Measurements from ENCODE around the gene ACACA. TPM values are rescaled to one million over a fixed set of nuclear protein-coding genes. Genes with fewer than 3 reads are reported as not detected.
"Not testable (repeated sequence)": the region's sequence is repeated elsewhere in the genome, so short reads cannot be mapped to it uniquely, and the experiment has no call there.

Gene ACACA
- total RNA-seq, 4 donors from 2014 or later, result 47.9 to 56.2 (median 51.4) TPM

DNA sequence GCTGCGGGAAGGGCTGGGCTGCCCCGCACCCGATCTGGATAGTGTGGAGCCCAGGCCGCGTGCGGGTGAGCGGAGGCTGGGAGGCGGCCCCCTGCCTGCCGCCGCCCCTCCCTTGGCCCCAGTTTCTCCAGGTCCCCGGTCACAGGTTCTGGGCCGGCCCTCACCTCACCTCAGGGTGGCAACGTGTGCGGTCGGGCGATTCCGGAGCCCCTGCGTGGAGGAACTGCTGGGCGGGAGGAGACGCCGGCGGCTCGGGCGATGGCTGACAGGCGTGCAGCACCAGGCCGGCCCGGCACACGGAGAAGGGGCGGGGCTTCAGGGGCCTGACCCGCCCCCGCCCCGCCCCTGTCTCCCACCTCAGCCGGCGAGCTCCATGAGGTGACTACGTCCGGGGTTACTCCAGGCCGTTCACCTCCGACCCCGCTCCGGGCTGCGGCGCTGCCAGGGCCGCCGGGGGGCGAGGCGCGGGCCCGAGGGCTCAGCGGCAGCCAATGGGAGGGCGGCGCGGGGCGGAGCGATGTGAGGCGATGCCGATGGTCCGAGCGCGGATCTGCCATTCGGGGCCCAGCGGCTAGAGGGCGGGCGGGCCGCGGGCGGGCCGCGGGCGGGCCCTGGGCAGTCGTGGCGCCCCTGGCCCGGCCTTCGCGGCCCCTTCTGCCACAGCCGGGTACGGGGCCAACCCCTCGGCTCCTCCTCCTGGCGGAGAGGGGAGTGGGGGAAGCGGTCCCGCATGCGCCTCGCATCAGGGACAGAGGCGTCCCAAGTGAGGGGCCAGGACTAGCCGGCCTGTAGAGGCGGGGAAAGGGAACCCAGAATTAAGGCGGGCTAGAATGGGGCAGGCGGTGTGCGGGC, 47.6 kb downstream of the ACACA start:
- no peaks in the 10 kb centered on the region for H3K36me3 ChIP-seq
- H3K27me3 ChIP-seq, result no peaks in the 10 kb centered on the region
- peaks cover 42% of the 10 kb centered on the region for H3K4me1 ChIP-seq
- peak overlapping the region; percentile 87 for H3K27ac ChIP-seq
- WGBS, result 0% methylated on average over 27 of the region's 88 CpGs
- DNase-seq (ENCODE audit: low spot score in 2 of 2), result peak; percentile 92 to 94
- H3K9me3 ChIP-seq, result no peaks in the 10 kb centered on the region
- H3K4me3 ChIP-seq, result peak overlapping the region; percentile 73
- TF ChIP-seq POLR2AphosphoS5 (IDR thresholded peaks at IDR 0.05) (no peak), CTCF (IDR thresholded peaks at IDR 0.05) (peak; percentile 35 to 57), POLR2A (IDR thresholded peaks at IDR 0.05) (peak in 1 of 2 donors; percentile 25), EP300 (IDR thresholded peaks at IDR 0.05) (no peak)

DNA sequence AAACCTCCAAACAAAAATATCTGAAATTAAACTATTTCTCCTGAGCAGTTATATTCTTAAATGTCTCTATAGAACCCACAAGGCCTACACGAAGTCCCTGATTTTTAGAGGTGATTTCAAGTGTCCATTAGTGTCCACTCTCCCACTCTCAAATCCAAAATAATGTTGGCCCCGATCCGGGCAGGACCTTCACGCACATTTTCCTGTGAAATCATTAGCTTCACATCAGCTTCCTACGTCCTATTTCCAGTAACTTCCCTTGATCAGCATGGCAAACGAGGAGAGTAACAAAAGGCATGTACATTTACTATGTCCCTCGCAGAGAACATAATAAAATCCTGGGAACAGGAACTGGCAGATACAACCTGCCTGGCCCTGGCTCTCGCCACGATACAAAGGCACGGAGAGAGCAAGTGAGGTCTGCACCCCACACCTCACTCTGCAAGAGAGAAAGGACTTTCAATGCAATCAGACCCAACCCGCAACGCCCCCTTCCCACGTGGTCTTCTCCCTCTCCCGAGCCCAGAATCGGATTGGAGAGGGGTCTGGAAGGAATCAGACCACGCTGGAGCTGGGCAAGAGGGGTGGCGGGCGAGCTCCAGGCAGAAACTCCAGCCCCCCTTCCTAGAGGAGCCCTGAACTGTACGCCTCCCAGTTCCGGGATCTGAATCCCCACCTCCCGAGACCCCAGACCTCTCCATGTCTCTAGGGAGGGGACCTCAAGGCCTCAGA, 48.4 kb downstream of the ACACA start:
- DNase-seq (ENCODE audit: low spot score in 2 of 2), result peak; percentile 75 to 80
- peaks cover 4% of the 10 kb centered on the region for H3K36me3 ChIP-seq

DNA sequence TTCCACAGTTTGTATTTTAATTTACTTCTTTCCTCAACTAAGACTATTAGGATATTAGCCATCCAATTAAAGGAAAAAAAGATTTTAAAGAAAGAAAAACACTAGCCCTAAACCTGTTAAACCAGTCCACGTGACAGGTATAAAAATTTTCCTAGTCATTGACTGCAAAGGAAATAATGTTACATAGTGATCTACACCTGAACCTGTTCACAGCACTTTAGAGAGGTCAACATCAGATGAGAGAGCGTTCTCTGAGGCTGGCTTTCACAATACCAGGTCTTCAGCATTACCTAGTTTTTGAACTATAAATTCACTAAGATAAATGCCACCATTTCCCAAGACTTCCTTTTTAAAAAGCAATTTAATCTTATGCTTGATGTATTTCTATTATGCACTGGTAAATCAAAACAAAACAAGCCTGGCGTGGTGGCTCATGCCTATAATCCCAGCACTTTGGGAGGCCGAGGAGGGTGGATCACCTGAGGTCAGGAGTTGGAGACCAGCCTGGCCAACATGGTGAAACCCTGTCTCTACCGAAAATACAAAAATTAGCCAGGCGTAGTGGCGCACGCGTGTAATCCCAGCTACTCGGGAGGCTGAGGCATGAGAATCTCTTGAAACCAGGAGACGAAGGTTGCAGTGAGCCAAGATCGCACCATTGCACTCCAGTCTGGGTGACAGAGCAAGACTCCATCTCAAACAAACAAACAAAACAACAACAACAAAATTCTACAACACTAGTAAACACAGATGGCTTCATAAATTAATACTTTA, 49.7 kb downstream of the ACACA start:
- not testable (repeated sequence) for H3K27me3 ChIP-seq; H3K9me3 ChIP-seq; H3K36me3 ChIP-seq; DNase-seq (ENCODE audit: low spot score in 2 of 2); H3K27ac ChIP-seq
- H3K4me1 ChIP-seq, result peaks cover 42% of the 10 kb centered on the region
- peak overlapping the region; percentile 73 for H3K4me3 ChIP-seq
- WGBS, result 82% methylated on average over 12 of the region's 12 CpGs

More for the DNA sequence above, 48.4 kb downstream of the ACACA start:
- H3K9me3 ChIP-seq, result no peaks in the 10 kb centered on the region
- H3K27ac ChIP-seq, result peak overlapping the region; percentile 87
- peak overlapping the region; percentile 73 for H3K4me3 ChIP-seq
- TF ChIP-seq EP300 (IDR thresholded peaks at IDR 0.05), result no peak
- no peak for TF ChIP-seq CTCF (IDR thresholded peaks at IDR 0.05)
- TF ChIP-seq POLR2A (IDR thresholded peaks at IDR 0.05), result no peak
- TF ChIP-seq POLR2AphosphoS5 (IDR thresholded peaks at IDR 0.05), result no peak
- peaks cover 42% of the 10 kb centered on the region for H3K4me1 ChIP-seq
- WGBS, result 3% methylated on average over 10 of the region's 21 CpGs
- H3K27me3 ChIP-seq, result no peaks in the 10 kb centered on the region

GRCh38 chr17:37346863-37347402, 59.7 kb downstream of the ACACA start:
- not testable (repeated sequence) for H3K9me3 ChIP-seq; H3K4me3 ChIP-seq; H3K27ac ChIP-seq; DNase-seq (ENCODE audit: low spot score in 2 of 2); H3K36me3 ChIP-seq; H3K27me3 ChIP-seq; H3K4me1 ChIP-seq
- 97% methylated on average over 8 of the region's 8 CpGs for WGBS

DNA sequence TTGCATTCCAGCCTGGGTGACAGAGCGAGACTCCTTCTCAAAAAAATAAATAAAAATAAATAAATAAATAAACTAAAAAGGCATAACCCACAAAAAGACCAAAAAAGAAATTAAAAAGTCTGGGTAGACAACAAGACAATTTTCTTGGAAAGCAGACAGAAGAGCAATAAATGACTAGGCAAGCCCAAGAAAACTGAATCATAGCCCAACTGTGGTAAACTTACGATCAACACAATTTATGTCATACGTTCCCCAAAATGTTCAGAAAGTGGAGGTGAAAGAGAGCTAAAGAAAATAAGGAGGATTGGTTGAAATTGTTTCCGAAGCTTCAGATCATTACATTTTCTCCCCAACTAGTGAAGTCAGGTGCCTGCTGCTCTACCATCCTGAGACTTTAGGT, 62.1 kb downstream of the ACACA start:
- peaks cover 3% of the 10 kb centered on the region for H3K36me3 ChIP-seq

More for the DNA sequence above, 62.1 kb downstream of the ACACA start:
- Histone ChIP-seq H3K27me3 (no peaks in the 10 kb centered on the region), H3K27ac (no peak overlapping the region), H3K4me1 (no peaks in the 10 kb centered on the region), H3K9me3 (no peaks in the 10 kb centered on the region), H3K4me3 (no peak overlapping the region)
- no peak for DNase-seq (ENCODE audit: low spot score in 2 of 2)
- TF ChIP-seq EP300 (IDR thresholded peaks at IDR 0.05), result no peak
- no peak for TF ChIP-seq POLR2AphosphoS5 (IDR thresholded peaks at IDR 0.05)
- TF ChIP-seq POLR2A (IDR thresholded peaks at IDR 0.05), result no peak
- TF ChIP-seq CTCF (IDR thresholded peaks at IDR 0.05), result no peak
- WGBS, result 91% methylated on average over 4 of the region's 4 CpGs

Measured in suprapubic skin (tissue), 4 donors.